ENCODE results near the gene ROCK2. TPM values are rescaled to one million over a fixed set of nuclear protein-coding genes. Genes with fewer than 3 reads are reported as not detected.

Gene ROCK2
- total and polyA plus RNA-seq, 2 of the 8 experiments (the other 6 are each of a cell fraction or from before 2014, with no cell fraction given), result 2.7 to 29.0 TPM

GRCh38 chr2:11187731-11188130 is 156.7 kb downstream of the ROCK2 start:
- Histone ChIP-seq H3K18ac (ENCODE audit: extremely low read depth, low read length) (no peak overlapping the region), H3K27me3 (replicated peaks in 1 of 4; ENCODE audit: control insufficient read depth in 3 of 4, extremely low read depth in 1 of 4, insufficient read depth in 3 of 4, low read length in 3 of 4) (no peaks in the 10 kb centered on the region), H3K36me3 (ENCODE audit: control insufficient read depth in 2 of 4, insufficient read depth in 4 of 4, low read length in 3 of 4) (peaks cover 0 to 24% (median 5%) of the 10 kb centered on the region in 4 experiments; a peak in 4 of 8 replicates), H2BK15ac (ENCODE audit: low read length) (no peak overlapping the region), H4K20me1 (replicated peaks in 1 of 2; ENCODE audit: control insufficient read depth in 1 of 2, insufficient read depth in 2 of 2, low read length in 2 of 2) (no peaks in the 10 kb centered on the region), H3K23me2 (ENCODE audit: low read depth, low read length) (no peaks in the 10 kb centered on the region; the same call in 1 of the 2 replicates), H3K79me1 (ENCODE audit: low read depth, low read length) (no peaks in the 10 kb centered on the region), H2BK12ac (ENCODE audit: low read depth, low read length) (no peak overlapping the region), H3K23ac (ENCODE audit: insufficient read length) (no peak overlapping the region), H2BK120ac (replicated peaks; ENCODE audit: low read depth, low read length) (no peak overlapping the region), H4K8ac (ENCODE audit: extremely low read depth, insufficient read depth, low read length) (no peak overlapping the region), H3K27ac (ENCODE audit: low read depth, low read length) (no peak overlapping the region), H3K9me3 (ENCODE audit: insufficient read depth in 2 of 2, low read depth in 1 of 2, low read length in 1 of 2) (no peaks in the 10 kb centered on the region), H3K4me3 (ENCODE audit: extremely low read depth in 1 of 4, insufficient read depth in 2 of 4, low read depth in 3 of 4, low read length in 4 of 4) (no peak overlapping the region), H4K91ac (replicated peaks; ENCODE audit: insufficient read length, low read length) (no peak overlapping the region), H3K4ac (replicated peaks; ENCODE audit: insufficient read length, low read depth, low read length) (no peak overlapping the region), H3K9ac (replicated peaks in 1 of 4; ENCODE audit: extremely low read depth in 1 of 4, low read depth in 3 of 4, low read length in 3 of 4) (no peak overlapping the region), H3K4me2 (ENCODE audit: insufficient read depth in 1 of 2, low read depth in 2 of 2, low read length in 2 of 2) (no peak overlapping the region), H3K56ac (replicated peaks; ENCODE audit: insufficient read length, low read depth, low read length) (no peak overlapping the region), H2BK20ac (ENCODE audit: low read length) (no peak overlapping the region), H3K14ac (ENCODE audit: insufficient read length) (no peak overlapping the region), H2AFZ (ENCODE audit: low read length) (no peak overlapping the region), H3K4me1 (replicated peaks in 1 of 4; ENCODE audit: control insufficient read depth in 3 of 4, insufficient read depth in 4 of 4, low read length in 3 of 4) (no peaks in the 10 kb centered on the region; a peak in 1 of 7 replicates), H3K79me2 (ENCODE audit: control insufficient read depth in 1 of 2, insufficient read depth in 2 of 2, low read length in 2 of 2) (no peaks in the 10 kb centered on the region), H2BK5ac (ENCODE audit: low read depth, low read length) (no peak overlapping the region), H2AK5ac (ENCODE audit: low read depth, low read length) (no peak overlapping the region), H4K5ac (ENCODE audit: insufficient read length, low read depth, low read length) (no peak overlapping the region)
- CTCF ChIA-PET (ENCODE audit: partially characterized antibody), result interaction anchor here (0.6 to 1.5 kb wide), 2 partner anchors 56 to 65 kb away, joined by 3 to 5 read pairs; a partner anchor contains a TSS
- no peak for DNase-seq (ENCODE audit: low read depth in 1 of 2, low spot score in 2 of 2)
- POLR2A ChIA-PET (ENCODE audit: partially characterized antibody), result no interaction called here
- 93% methylated on average over 2 of the region's 2 CpGs; no CpG with 5 or more reads in 1 of the 2 experiments for WGBS, 2 experiments (ENCODE audit: extremely low coverage in 1 of 2, insufficient coverage in 1 of 2, insufficient read length in 1 of 2, insufficient replicate concordance in 2 of 2, low coverage in 1 of 2, low lambda C conversion rate in 2 of 2, missing lambda C conversion rate in 1 of 2)
- FAIRE-seq, result no peak
- TF ChIP-seq HDAC2 (IDR thresholded peaks at IDR 0.05; ENCODE audit: borderline replicate concordance in 1 of 2, low read depth in 2 of 2, low read length in 2 of 2) (no peak), CHD2 (IDR thresholded peaks at IDR 0.05; ENCODE audit: low read length) (no peak), MAX (IDR thresholded peaks at IDR 0.05) (no peak), YY1 (IDR thresholded peaks at IDR 0.05; ENCODE audit: low read depth, low read length) (no peak), GTF2F1 (IDR thresholded peaks at IDR 0.05; ENCODE audit: borderline replicate concordance, low read depth, low read length) (no peak), ATF3 (IDR thresholded peaks at IDR 0.05; ENCODE audit: insufficient read depth, low read depth, low read length) (no peak), RAD21 (IDR thresholded peaks at IDR 0.05 in 1 of 2, conservative IDR thresholded peaks at IDR 0.05 in 1 of 2; ENCODE audit: low read depth in 2 of 2, low read length in 2 of 2) (no peak), TAF7 (optimal IDR thresholded peaks at IDR 0.05; ENCODE audit: borderline replicate concordance, low read depth, low read length) (no peak), NANOG (IDR thresholded peaks at IDR 0.05; ENCODE audit: insufficient read depth, low read depth, low read length, poor library complexity, severe bottlenecking) (no peak), TBP (IDR thresholded peaks at IDR 0.05; ENCODE audit: low read depth, low read length) (no peak)

Data from H1 (cell line).